AG09319 (cell line): ENCODE measurements around the gene DNAJC5.

Source experiments
- DNase-seq: peaks from one replicate; pipeline ENCODE4 v3.0.0-alpha.2; 2010; ENCODE audit warnings: low read depth; ENCODE audit errors: extremely low read depth
- TF ChIP-seq, protein P1 (sequence below): IDR thresholded peaks from 2 replicates; pipeline ENCODE4 v1.5.1; 2011; ENCODE audit warnings: low read depth, mild to moderate bottlenecking, inconsistent platforms, low read length, moderate library complexity

Gene DNAJC5

GRCh38 chr20:63891061-63892002, 3.6 kb upstream of the DNAJC5 start:
- TF ChIP-seq, protein P1, sequence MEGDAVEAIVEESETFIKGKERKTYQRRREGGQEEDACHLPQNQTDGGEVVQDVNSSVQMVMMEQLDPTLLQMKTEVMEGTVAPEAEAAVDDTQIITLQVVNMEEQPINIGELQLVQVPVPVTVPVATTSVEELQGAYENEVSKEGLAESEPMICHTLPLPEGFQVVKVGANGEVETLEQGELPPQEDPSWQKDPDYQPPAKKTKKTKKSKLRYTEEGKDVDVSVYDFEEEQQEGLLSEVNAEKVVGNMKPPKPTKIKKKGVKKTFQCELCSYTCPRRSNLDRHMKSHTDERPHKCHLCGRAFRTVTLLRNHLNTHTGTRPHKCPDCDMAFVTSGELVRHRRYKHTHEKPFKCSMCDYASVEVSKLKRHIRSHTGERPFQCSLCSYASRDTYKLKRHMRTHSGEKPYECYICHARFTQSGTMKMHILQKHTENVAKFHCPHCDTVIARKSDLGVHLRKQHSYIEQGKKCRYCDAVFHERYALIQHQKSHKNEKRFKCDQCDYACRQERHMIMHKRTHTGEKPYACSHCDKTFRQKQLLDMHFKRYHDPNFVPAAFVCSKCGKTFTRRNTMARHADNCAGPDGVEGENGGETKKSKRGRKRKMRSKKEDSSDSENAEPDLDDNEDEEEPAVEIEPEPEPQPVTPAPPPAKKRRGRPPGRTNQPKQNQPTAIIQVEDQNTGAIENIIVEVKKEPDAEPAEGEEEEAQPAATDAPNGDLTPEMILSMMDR, result no peak
- DNase-seq, result no peak

- TF ChIP-seq, protein P1, result no peak
- no peak for DNase-seq
Measured at GRCh38 chr20:63892402-63892801, 2.5 kb upstream of the DNAJC5 start.

GRCh38 chr20:63893999-63894357, 948 bp upstream of the DNAJC5 start:
- TF ChIP-seq, protein P1, result no peak
- no peak for DNase-seq

- TF ChIP-seq, protein P1, result no peak
- DNase-seq, result no peak
Measured at GRCh38 chr20:63895202-63895951, 451 bp downstream of the DNAJC5 start.

DNA sequence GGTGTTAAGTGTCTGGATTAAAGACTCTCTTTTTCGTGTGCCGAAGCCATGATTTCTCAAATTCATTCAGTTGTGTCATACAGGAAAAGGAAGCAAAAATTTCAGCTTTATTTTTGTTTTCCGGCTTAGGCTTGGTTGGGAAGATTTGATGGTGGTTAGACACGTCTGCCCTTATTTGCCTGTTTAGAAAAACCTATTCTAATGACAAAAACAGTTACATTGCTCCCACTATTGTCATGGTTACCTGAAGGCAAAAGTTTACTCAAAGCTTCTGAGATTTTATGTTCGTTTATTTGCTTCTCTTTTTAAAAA, 982 bp downstream of the DNAJC5 start:
- DNase-seq, result no peak
- TF ChIP-seq, protein P1, result no peak

- TF ChIP-seq, protein P1, result no peak
- no peak for DNase-seq
Measured at GRCh38 chr20:63896264-63897105, 1.6 kb downstream of the DNAJC5 start.
